HCEC 1CT (cell line): ENCODE measurements around the gene CDC42BPB.

Source experiments
- DNase-seq: peaks from one replicate; pipeline ENCODE4 v3.0.0-alpha.2; 2017

The CDC42BPB gene, protein sequence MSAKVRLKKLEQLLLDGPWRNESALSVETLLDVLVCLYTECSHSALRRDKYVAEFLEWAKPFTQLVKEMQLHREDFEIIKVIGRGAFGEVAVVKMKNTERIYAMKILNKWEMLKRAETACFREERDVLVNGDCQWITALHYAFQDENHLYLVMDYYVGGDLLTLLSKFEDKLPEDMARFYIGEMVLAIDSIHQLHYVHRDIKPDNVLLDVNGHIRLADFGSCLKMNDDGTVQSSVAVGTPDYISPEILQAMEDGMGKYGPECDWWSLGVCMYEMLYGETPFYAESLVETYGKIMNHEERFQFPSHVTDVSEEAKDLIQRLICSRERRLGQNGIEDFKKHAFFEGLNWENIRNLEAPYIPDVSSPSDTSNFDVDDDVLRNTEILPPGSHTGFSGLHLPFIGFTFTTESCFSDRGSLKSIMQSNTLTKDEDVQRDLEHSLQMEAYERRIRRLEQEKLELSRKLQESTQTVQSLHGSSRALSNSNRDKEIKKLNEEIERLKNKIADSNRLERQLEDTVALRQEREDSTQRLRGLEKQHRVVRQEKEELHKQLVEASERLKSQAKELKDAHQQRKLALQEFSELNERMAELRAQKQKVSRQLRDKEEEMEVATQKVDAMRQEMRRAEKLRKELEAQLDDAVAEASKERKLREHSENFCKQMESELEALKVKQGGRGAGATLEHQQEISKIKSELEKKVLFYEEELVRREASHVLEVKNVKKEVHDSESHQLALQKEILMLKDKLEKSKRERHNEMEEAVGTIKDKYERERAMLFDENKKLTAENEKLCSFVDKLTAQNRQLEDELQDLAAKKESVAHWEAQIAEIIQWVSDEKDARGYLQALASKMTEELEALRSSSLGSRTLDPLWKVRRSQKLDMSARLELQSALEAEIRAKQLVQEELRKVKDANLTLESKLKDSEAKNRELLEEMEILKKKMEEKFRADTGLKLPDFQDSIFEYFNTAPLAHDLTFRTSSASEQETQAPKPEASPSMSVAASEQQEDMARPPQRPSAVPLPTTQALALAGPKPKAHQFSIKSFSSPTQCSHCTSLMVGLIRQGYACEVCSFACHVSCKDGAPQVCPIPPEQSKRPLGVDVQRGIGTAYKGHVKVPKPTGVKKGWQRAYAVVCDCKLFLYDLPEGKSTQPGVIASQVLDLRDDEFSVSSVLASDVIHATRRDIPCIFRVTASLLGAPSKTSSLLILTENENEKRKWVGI (N-terminal part only)

GRCh38 chr14:103057372-103058163, at the start of gene CDC42BPB:
Gene CDC42BPB, minus strand, starts transcription at chr14:103057549. Its CDS starts 376 bp downstream, at chr14:103057173.
- peak; percentile 95 for DNase-seq

- DNase-seq, result no peak
These were observed 48.3 kb upstream of the CDC42BPB start for GRCh38 chr14:103105580-103106150.

DNA sequence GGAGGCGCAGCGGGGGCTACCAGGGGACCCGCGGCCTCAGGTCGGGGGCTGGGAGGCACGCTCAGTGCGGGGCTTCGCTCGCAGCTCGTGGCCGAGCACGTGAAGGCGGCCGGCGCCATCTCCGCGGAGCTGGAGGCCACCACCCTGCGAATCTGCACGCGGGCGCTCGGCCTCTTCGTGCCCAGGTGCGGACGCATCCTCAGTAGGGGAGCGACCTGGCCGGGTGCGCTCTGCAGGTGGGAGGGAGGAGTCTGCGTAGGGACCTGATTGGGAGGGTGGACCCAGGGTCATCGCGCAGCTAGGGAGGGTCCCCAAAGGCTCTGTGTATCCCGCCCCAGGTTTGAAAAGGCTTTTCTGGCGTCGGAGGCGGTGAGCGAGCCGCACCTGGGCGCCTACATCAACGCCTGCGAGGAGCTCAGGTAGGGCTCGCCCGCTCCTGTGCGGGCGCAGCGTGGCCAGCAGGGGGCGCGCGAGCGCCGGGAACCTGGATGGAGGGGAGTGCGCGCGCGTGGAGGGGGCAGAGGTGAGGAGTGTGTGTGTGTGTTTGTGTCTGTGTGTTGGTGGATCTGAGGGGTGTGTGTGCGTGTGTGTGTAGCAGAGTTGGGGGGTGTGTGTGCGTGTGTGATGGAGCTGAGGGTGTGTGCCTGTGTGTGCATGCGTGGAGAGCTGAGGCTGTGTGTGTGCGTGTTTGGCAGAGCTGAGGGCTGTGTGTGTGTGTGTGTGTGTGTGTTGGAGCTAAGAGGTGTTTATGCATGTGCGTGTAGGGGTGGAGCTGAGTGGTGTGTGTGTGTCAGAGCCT, 47.5 kb upstream of the CDC42BPB start:
- DNase-seq, result peak; percentile 29

DNA sequence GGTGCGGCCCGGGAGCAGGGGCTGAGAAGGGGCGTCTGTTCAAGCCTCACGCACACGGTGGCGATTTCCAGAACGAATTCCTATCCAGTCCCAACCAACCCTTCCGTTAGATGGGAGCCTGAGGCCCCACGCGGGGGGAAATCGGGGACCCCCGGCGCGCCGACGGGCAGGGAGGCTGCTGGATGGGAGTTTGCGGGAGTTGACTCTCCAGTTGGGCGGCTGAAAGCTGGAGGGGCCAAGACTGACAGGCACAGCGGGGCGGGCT, 47.0 kb upstream of the CDC42BPB start:
- DNase-seq, result no peak

DNA sequence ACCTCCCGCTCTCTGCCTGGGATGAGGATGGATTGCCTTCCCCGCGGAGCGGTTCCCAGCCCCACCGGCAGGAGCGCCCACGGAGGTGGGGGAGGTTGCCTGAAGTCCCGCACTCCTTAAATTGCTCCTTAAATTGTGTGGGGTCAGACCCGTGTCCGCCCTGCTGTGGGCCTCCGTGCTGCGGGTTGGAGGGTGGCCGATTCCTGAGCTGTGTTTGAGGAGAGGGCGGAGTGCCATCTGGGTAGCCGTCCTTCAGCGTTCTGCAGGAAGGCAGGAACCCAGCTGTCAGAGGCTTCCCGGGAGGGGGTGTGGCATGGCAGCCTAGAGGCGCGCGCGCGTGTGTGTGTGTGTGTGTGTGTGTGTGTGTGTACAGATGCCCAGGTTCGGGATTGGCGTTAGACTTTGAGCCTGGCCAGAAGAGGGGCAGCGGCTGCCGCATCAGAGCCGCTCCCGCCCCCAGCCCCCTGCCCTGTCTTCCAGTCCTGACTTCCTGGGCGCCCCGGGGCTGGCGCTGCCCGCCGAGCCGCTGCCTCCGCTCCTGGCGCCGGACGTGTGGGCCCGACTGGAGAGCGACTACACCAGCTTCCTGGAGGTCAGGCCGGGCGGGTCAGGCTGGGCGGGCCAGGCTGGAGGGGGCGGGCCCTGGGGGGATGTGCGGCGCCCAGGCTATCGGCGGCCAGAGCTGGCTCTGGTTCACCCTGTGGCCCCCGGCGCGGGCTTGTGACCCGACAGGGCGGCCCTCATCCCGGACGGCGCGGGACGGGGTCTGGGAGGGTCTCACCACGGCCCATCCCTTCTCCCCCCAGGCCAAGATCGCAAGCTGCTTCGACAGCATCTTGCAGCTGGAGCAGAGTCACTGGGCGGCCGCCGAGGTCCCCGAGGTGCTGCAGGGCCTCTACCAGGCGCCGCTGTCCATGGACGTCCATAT, 46.4 kb upstream of the CDC42BPB start:
- DNase-seq, result peak; percentile 67

DNA sequence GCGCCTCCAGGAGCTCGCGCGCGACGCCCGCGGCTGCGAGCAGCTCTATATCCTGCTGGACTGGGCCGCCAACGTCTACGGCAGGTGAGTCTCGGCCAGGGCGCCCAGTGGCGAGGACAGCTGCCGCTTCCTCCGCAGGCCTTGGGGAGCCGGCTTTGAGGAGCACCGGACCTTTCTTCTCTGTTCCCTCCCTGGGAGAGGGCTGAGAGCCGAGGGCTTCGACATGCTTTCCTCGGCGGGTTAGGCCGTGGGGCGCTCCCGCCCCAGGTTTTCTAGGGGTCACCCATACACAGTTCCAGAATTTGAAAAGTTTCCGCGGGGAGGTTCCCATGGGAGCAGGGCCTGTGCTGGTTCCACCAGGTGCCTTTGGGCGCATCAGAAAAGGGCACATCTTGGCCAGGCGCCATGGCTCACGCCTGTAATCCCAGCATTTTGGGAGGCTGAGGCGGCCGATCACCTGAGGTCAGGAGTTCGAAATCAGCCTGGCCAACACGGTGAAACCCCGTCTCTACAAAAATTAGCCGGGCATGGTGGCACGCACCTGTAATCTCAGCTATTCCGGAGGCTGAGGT, 45.4 kb upstream of the CDC42BPB start:
- no peak for DNase-seq

DNA sequence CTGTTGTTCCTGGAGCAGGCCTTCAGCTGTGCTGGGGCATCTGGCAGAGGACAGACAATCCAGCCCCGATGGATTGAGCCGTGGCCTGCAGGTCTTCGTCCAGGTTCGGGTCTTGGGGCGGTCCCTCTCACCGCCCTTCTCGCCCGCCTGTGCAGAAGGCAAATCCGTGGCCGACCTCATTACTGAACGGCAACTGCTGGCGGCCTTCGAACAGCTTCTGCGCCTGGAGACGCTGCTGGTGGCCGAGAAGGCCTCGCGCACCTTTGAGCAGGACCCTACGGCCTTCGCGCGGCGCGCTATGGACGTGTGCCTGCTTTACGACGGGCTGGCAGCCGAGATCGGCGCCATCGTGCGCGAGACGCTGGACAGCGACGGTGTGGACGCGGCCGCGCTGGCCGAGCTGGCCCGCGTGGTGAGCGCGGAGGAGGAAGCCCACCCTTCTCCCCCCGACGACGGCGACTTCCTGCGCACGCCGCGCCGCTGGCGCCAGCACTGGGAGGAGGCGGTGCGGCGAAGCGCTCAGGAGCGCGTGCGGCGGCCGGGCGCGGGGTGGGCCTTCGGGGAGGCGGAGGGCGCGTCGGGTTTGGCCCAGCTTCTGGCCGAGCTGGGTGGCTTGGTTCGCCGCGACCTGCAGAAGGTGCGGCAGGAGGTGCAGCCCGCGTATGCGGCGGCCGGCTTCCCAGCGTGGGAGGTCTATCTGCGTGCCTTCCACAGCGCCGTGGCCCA, 44.8 kb upstream of the CDC42BPB start:
- DNase-seq, result no peak

- DNase-seq, result no peak
These were observed 44.1 kb upstream of the CDC42BPB start for GRCh38 chr14:103101257-103101962.

DNA sequence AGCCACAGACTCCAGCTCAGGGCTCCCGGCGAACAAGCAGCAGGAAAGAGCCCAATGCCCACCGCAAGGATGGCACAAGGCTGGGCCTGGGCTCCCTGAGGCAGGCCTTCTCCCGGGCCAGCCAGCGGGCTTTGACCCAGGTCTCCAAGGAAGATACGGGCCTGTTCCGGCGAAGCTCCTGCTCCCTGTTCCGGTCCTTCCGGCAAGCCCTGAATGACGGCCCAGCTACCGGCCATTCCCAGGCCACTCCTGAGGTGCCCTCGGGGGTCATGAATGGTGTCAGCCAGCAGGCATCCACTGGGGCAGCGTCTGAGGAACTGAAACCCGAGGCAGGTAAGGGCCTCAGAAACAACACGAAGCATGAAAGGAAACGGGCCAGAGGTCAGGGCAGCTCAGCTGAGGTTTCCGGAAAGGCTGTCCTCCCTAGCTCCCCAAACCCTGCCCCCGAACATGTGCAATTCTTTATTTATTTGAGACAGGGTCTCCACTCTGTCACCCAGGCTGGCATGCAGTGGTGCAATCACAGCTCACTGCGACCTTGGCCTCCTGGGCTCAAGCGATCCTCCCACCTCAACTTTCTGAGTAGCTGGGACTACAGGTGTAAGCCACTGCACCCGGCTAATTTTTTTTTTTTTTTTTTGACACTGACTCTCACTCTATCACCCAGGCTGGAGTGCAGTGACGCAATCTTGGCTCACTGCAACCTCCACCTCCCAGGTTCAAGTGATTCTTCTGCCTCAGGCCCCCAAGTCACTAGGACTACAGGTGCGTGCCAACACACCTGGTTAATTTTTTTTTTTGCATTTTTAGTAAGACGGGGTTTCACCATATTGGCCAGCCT, 43.2 kb upstream of the CDC42BPB start:
- no peak for DNase-seq

DNA sequence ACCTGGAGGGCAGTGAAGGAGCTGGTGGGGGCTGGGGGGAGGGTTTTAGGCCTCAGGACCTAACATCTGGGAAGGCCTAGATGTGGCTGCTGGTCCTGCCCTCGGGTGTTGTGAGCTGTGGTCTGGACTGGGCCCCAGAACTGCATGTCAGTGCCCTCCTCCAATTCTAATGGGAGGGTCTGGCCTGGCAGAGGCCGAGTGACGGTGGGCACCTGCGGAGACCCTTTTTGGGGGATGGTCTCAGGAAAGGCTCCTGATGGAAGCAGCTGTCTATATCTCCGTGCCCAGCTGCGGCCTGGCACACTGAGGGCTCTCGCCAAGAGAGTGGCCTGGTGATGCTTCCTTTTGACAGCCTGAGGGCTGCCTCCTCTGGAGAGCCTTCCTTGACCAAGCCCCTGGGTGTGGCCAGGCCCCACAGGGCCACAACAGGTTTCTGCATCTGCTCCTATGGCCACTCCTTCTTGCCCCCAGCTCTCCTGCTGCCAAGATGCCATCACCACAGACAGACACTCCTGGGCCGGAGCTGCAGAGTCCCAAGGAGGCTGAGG, 42.5 kb upstream of the CDC42BPB start:
- no peak for DNase-seq

DNA sequence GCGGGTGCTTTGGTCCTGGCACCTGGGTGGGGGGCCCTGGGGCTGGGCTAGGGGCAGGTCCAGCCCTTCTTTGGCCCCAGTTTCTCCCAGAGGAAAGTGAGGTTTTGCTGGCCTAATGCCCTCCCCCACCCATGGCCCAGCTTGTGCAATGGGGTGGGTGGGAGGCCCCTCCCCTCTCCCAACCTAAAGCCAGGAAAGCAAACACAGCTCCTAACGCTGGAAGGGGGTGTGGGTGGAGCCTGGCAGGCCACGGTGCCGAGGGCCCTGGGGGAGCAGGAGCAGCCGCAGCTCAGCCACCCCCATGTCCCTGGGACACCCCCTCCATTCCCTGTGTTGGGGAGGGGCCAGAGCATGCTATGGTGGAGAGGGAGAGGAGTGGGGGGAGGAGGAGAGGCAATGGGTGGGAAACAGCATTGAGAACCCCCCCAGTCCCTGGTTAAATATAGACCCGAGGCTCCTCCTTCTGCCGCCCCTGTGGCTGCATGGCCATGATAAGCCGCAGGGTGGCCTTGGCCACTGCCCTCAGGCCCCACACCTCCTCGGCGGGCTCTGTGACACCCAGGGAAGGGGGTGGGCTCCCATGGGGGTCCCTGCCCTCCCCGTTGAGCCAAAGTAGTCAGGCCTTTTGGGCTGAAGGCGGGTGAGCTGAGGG, 41.9 kb upstream of the CDC42BPB start:
- DNase-seq, result no peak

DNA sequence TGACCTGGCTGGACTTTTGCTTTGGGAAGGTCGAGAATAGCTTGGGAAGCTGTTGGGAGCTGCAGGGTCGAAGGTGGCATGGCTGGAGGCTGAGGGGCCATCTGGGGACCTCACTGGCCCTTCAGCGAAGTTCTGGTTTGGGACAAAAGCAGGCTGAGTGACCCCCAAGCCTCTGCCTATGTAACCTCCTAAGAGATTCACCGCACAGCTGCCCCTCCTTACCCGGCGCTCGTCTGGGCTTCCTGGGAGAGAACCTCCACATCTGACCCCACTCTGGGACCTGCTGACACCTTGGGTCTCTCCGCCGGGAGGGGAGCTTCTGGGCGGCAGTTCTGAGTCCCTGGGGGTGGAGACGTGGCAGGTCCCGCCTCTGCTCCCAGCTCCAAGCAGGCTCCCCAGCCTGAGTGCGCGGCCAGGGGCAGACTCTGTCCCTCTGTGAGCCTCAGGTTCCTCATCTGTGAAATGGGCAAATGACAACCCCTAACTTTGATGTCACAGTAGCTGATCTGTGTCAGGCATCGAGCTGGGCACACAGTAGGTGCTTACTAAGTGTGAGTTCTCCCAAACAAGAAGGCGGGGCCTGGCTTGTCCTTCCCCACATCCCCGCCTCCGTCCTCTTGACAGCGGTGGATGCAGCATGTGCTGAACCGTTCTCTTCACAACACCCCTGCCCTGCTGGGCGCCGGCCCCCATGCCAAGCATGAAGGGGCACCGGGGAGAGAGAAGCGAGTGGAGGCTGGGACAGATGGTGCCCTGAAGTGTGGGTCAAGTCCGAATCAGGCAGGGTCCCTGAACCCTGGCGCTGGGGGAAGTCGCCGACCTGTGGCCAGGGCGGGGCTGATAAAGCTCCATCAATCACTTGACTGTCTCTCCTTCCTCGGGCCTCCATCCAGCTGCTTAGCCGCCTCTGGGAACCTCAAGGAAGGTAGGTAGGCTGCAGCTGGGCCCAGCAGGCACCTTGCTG, 40.9 kb upstream of the CDC42BPB start:
- DNase-seq, result no peak

DNA sequence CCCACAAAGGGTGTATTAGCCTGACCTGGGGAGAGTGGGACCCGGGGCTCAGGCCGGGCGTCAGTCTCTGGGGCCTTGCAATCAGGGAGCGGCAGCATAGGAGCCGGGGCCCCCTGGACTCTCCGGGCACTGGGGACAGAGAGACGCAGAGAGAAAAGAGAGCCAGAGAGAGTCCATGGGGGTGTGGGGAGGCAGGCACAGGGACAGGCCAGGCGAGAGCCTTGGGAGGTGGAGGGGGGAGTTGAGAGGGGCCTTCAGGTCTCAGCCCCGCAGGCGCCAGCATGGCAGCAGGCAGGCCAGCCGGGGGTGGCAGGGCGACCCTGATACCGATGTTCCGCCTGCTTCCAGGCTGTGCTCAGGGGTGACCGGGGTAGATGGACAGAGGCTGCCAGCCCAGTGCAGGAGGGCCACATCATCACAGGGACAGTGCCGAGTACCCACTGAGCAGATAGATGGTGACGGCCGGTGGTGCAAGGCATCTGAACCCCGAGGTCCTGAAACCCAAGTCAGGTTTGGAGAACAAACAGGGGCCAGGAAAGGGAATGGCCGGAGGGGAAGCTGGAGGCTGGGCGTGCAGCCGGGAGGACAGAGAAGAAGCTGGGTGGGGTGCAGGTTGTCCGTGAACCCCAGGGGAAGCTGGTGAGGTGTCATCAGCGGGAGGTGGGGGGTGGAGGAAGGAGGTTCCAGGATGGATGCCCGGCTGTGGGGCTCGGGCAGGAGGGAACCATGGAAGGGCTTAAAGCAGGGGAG, 40.1 kb upstream of the CDC42BPB start:
- DNase-seq, result no peak

DNA sequence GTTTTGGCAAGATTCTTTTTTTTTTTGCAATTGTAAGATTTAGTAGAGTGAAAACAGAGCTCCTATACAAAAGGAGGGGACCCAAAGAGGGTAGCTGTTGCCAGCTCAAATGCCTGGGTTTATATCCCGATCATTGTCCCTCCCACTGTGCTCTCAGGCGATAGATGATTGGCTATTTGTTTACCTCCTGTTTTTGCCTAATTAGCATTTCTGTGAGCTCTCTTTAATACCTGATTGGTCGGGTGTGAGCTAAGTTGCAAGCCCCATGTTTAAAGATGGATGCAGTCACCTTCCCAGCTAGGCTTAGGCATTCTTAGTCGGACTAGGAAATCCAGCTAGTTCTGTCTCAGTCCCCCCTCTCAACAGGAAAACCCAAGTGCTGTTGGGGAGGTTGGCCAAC, 39.0 kb upstream of the CDC42BPB start:
- DNase-seq, result no peak
